Activated T-cell treated with anti-CD3 and anti-CD28 coated beads, Interleukin-2, amount 50 U/mL, for 4 hours (primary cell): ENCODE data around the gene SPARC. TPM values are rescaled to one million over a fixed set of nuclear protein-coding genes. Genes with fewer than 3 reads are reported as not detected.
"Not testable (repeated sequence)": the region's sequence is repeated elsewhere in the genome, so short reads cannot be mapped to it uniquely, and the experiment has no call there.

Source experiments
- ATAC-seq, 2 donors: fragments of 200-7000 bp; cut with Tn5 transposase; one replicate each; pipeline ENCODE4 v1.10.0; 2021
- DNase-seq: peaks from one replicate; pipeline ENCODE4 v3.0.0-alpha.2; 2020
- H3K27me3 Mint-ChIP-seq: one replicate; pipeline ENCODE4 v1.8.0; 2021; ENCODE audit warnings: low read depth, mixed read lengths
- H3K36me3 Mint-ChIP-seq: one replicate; pipeline ENCODE4 v1.8.0; 2022; ENCODE audit warnings: mixed read lengths; ENCODE audit not compliant: insufficient read depth
- H3K4me1 Mint-ChIP-seq: one replicate; pipeline ENCODE4 v1.8.0; 2021; ENCODE audit warnings: low read depth, mixed read lengths
- H3K4me3 Mint-ChIP-seq: one replicate; pipeline ENCODE4 v1.8.0; 2021; ENCODE audit warnings: mild to moderate bottlenecking, moderate library complexity, mixed read lengths
- H3K9me3 Mint-ChIP-seq: one replicate; pipeline ENCODE4 v1.8.0; 2021; ENCODE audit warnings: mixed read lengths
- total RNA-seq, 3 donors: library from RNA; stranded (reverse); gene quantifications; one replicate each; pipeline ENCODE4 v1.2.1, GENCODE V29; 2021

Gene SPARC
- total RNA-seq, 3 donors from 2014 or later, result 2.0 to 2.6 (median 2.3) TPM

- no peak overlapping the region for H3K4me3 Mint-ChIP-seq
- no peaks in the 10 kb centered on the region for H3K4me1 Mint-ChIP-seq
- DNase-seq (no peak), ATAC-seq (no peak)
- H3K27me3 Mint-ChIP-seq, result peaks cover 18% of the 10 kb centered on the region
- no peaks in the 10 kb centered on the region for H3K9me3 Mint-ChIP-seq
- H3K36me3 Mint-ChIP-seq, result no peaks in the 10 kb centered on the region
Measured at GRCh38 chr5:151692312-151692711, 5.6 kb upstream of the SPARC start.

DNA sequence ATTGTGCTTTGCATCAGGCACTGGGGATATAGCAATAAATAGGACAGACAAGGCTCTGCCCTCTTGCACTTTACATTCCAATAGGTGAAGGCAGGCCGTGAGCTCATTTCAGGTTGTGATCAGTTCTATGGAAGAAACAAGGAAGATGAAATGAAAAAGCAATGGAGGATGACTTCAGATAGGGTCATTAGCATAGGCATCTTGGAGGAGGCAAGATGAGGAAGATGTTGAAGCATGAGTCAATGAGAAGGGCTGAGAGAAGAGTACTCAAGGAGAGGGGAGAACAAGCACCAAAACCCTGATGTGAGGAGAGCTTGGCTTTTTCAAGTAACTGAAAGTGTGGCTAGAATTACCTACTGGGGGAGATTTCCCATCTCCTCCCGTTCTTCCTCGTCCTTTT lies 5.0 kb upstream of the SPARC start:
- Mint-ChIP-seq H3K4me1 (peaks cover 2% of the 10 kb centered on the region), H3K36me3 (no peaks in the 10 kb centered on the region), H3K4me3 (no peak overlapping the region), H3K27me3 (peaks cover 23% of the 10 kb centered on the region), H3K9me3 (no peaks in the 10 kb centered on the region)
- DNase-seq, result no peak
- ATAC-seq, result no peak

DNA sequence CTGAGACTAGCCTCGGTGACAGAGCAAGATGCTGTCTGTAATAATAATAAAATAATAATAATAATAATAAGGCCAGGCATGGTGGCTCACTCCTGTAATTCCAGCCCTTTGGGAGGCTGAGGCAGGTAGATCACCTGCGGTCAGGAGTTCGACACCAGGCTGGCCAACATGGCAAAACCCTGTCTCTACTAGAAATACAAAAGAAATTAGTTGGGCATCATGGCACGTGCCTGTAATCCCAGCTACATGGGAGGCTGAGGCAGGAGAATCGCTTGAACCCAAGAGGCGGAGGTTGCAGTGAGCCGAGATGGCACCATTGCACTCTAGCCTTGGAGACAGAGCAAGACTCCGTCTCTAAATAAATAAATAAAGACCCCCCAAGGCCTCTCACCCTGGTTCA lies 2.9 kb upstream of the SPARC start:
- not testable (repeated sequence) for H3K36me3 Mint-ChIP-seq, H3K4me3 Mint-ChIP-seq, H3K9me3 Mint-ChIP-seq, DNase-seq, ATAC-seq, H3K4me1 Mint-ChIP-seq
- peaks cover 36% of the 10 kb centered on the region for H3K27me3 Mint-ChIP-seq

GRCh38 chr5:151688436-151688835 lies 1.7 kb upstream of the SPARC start:
- H3K4me1 Mint-ChIP-seq, result peaks cover 7% of the 10 kb centered on the region
- ATAC-seq, result no peak
- no peak for DNase-seq

GRCh38 chr5:151685749-151686673 lies 704 bp downstream of the SPARC start:
- DNase-seq, result no peak
- H3K4me3 Mint-ChIP-seq, result peak overlapping the region; percentile 24
- peaks cover 29% of the 10 kb centered on the region for H3K27me3 Mint-ChIP-seq
- no peaks in the 10 kb centered on the region for H3K36me3 Mint-ChIP-seq
- H3K9me3 Mint-ChIP-seq, result no peaks in the 10 kb centered on the region
- H3K4me1 Mint-ChIP-seq, result peaks cover 7% of the 10 kb centered on the region
- ATAC-seq, result no peak

More at GRCh38 chr5:151688436-151688835, 1.7 kb upstream of the SPARC start:
- no peaks in the 10 kb centered on the region for H3K9me3 Mint-ChIP-seq
- no peak overlapping the region for H3K4me3 Mint-ChIP-seq
- no peaks in the 10 kb centered on the region for H3K36me3 Mint-ChIP-seq
- peaks cover 31% of the 10 kb centered on the region for H3K27me3 Mint-ChIP-seq

DNA sequence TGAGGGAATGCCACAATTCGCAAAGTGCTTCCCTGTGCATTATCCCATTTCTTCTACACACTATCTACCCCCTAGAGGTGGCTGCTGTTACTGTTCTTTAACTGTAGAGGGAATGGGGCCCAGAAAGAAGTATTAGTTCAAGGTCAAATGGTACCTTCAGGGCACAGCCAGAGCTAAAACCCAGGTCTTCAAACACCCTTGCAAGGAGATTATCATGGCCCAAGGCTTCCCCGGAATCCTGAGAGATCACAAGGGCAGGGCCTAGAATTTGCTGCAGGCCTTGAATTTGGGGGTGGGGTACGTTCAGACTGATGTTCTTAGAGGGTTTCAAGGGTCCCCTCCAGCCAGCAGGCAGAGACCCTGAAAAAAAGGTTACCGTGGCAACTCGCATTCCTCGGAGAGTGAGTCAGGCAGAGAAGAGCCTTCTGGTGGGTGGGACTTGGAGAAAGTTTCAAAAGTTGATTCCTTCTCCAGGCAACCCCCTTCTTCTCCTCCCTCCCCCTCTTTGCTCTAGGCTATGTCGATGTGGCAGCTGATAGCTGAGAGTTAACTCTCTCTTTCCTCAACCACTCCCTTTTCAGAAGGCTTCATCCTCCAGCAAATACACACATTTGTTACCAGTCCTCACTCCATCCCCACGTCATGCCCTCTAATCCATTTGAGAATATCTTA lies 1.9 kb downstream of the SPARC start:
- H3K9me3 Mint-ChIP-seq, result no peaks in the 10 kb centered on the region
- H3K36me3 Mint-ChIP-seq, result no peaks in the 10 kb centered on the region
- H3K4me1 Mint-ChIP-seq, result peaks cover 7% of the 10 kb centered on the region
- ATAC-seq, result no peak
- H3K4me3 Mint-ChIP-seq, result no peak overlapping the region
- H3K27me3 Mint-ChIP-seq, result peaks cover 29% of the 10 kb centered on the region
- no peak for DNase-seq

- ATAC-seq (no peak), DNase-seq (no peak)
- Mint-ChIP-seq H3K4me3 (no peak overlapping the region), H3K27me3 (peaks cover 27% of the 10 kb centered on the region), H3K36me3 (no peaks in the 10 kb centered on the region), H3K9me3 (no peaks in the 10 kb centered on the region), H3K4me1 (peaks cover 7% of the 10 kb centered on the region)
Measured at GRCh38 chr5:151683986-151684588, 2.6 kb downstream of the SPARC start.

- Mint-ChIP-seq H3K36me3 (no peaks in the 10 kb centered on the region), H3K27me3 (peaks cover 22% of the 10 kb centered on the region), H3K4me3 (no peak overlapping the region), H3K9me3 (no peaks in the 10 kb centered on the region), H3K4me1 (peaks cover 7% of the 10 kb centered on the region)
- DNase-seq, result no peak
- no peak for ATAC-seq
Measured at GRCh38 chr5:151683444-151683843, 3.3 kb downstream of the SPARC start.

GRCh38 chr5:151682751-151683331 lies 3.9 kb downstream of the SPARC start:
- no peak for ATAC-seq

GRCh38 chr5:151682240-151682639 lies 4.5 kb downstream of the SPARC start:
- DNase-seq (no peak), ATAC-seq (no peak)
- Mint-ChIP-seq H3K27me3 (peaks cover 17% of the 10 kb centered on the region), H3K4me1 (peaks cover 7% of the 10 kb centered on the region), H3K36me3 (no peaks in the 10 kb centered on the region), H3K4me3 (no peak overlapping the region), H3K9me3 (no peaks in the 10 kb centered on the region)

More at GRCh38 chr5:151682751-151683331, 3.9 kb downstream of the SPARC start:
- H3K36me3 Mint-ChIP-seq, result no peaks in the 10 kb centered on the region
- H3K9me3 Mint-ChIP-seq, result no peaks in the 10 kb centered on the region
- H3K4me3 Mint-ChIP-seq, result no peak overlapping the region
- H3K4me1 Mint-ChIP-seq, result peaks cover 7% of the 10 kb centered on the region
- peaks cover 19% of the 10 kb centered on the region for H3K27me3 Mint-ChIP-seq
- no peak for DNase-seq

GRCh38 chr5:151680944-151681427 lies 5.7 kb downstream of the SPARC start:
- H3K4me1 Mint-ChIP-seq, result no peaks in the 10 kb centered on the region
- no peaks in the 10 kb centered on the region for H3K9me3 Mint-ChIP-seq
- H3K4me3 Mint-ChIP-seq, result no peak overlapping the region
- ATAC-seq (no peak), DNase-seq (no peak)
- no peaks in the 10 kb centered on the region for H3K36me3 Mint-ChIP-seq
- peaks cover 6% of the 10 kb centered on the region for H3K27me3 Mint-ChIP-seq

DNA sequence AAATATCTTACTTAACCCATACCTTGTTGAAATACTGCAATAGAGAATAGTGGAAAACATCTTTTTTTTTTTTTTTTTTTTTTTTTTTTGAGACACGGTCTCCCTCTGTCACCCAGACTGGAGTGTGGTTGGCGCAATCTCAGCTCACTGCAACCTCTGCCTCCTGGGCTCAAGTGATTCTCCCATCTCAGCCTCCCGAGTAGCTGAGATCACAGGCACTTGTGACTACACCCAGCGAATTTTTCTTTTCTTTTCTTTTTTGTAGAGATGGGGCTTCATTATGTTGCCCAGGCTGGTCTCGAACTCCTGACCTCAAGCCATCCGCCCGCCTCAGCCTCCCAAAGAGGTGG lies 6.6 kb downstream of the SPARC start:
- H3K4me1 Mint-ChIP-seq, H3K36me3 Mint-ChIP-seq, DNase-seq, ATAC-seq, H3K27me3 Mint-ChIP-seq, H3K4me3 Mint-ChIP-seq, H3K9me3 Mint-ChIP-seq: not testable (repeated sequence)

- ATAC-seq, result no peak
- Mint-ChIP-seq H3K9me3 (no peaks in the 10 kb centered on the region), H3K27me3 (no peaks in the 10 kb centered on the region), H3K4me1 (no peaks in the 10 kb centered on the region), H3K36me3 (no peaks in the 10 kb centered on the region), H3K4me3 (no peak overlapping the region)
- no peak for DNase-seq
Measured at GRCh38 chr5:151679421-151680155, 7.1 kb downstream of the SPARC start.

DNA sequence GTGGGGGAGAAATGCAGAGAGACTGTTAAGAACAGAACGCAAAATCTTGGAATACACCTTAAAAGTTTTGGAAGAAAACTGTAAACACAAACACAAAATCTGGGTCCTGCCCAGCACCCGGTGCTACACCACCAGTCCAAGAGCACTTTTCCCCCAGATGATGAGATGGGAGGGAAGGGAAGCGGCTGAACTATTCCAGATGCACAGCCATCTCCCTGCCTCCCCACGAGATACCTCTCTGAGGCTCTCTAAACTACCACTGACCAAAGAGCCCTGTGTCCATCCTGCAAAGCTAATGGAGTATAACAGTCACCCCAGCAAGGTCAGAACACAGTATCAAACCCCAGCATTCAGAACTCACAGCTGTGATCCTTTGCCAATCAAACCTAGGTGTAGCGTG lies 8.0 kb downstream of the SPARC start:
- no peaks in the 10 kb centered on the region for H3K4me1 Mint-ChIP-seq
- H3K36me3 Mint-ChIP-seq, result no peaks in the 10 kb centered on the region
- no peak overlapping the region for H3K4me3 Mint-ChIP-seq
- H3K27me3 Mint-ChIP-seq, result no peaks in the 10 kb centered on the region
- no peaks in the 10 kb centered on the region for H3K9me3 Mint-ChIP-seq
- no peak for ATAC-seq
- DNase-seq, result no peak
